Left forelimb (tissue), 1 donor: ENCODE measurements around the gene NCKAP1.

Experiments used
- DNase-seq: peaks from one replicate; pipeline ENCODE4 v3.0.0-alpha.2; 2018; ENCODE audit warnings: low spot score

The NCKAP1 gene

DNA sequence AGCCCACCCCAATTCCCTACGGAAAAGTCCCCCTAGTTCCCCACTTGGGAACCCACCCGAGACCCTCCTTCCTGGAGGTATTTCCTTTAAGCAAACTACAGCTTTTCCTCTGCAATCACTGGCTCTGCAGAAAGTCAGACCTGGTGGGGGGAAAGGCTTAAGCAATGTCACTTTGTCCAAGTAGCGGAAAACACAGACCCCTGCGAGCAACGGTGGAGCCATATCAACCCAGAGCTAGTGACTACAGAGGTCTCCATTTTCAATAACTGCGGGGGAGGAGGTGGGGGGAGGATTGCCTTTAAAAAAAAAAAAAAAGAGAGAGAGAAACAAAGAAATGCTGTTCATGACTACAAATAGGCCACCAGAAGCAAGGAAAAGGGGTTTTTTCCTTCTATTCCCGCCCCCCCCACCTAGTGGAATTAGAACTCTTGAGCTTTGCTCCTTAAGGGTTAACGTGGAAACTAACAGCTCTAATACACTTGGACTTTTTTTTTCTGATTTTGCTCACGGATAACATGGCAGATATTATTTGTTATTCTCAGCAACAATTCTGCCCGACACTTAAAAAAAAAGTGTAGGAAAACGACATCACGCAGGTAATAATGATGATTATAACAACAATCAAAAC is 170.7 kb downstream of the NCKAP1 start:
- DNase-seq = no peak

- peak; percentile 82 for DNase-seq
Observed at GRCh38 chr2:182866461-182867406, 171.5 kb downstream of the NCKAP1 start, which contains the start of gene FRZB. FRZB (minus strand) TSS chr2:182866637; CDS start chr2:182866552, 85 bp downstream.

DNA sequence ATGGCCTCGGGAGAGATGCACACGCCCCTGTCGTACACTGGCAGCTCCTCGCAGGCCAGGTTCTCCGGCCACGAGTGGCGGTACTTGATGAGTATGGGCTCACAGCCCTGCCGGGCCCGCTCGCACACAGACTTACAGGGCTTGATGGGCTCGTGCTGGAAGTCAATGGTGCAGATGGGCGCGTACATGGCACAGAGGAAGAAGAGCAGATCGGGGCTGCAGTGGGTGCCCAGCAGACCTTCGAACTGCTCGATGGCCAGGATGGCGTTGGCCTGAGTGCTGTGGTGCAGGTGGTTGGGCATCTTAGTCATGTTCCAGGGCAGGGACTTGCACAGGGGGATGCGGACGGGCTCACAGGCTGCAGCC is 172.2 kb downstream of the NCKAP1 start:
- no peak for DNase-seq

DNA sequence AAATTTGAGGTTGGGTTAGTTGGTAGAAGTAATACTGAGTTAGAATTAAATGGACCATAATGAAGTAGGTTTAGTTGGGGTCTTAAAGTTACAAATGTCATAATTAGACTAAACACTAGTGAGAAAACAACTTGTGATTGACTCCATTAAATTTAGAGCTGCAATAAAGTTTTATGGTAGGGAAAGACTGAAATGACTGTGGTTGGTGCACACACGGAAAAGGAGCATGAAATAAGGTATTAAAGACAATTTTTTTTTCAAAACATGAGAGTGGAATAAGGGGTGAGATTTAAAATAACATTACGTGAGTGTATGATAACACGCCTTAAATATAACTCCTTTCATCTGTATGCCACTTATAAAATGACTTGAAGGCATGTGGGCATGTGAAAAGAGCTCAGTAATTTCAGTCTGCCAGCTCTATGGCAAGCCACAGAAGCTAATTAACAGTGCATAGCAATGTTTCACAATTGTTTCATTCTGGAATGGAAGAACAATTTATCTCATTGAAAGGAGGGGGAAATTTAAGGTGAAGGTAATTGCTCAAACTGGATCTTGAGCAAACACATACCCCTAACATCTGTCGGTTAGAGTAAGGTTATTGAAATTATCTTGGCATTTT is 173.2 kb downstream of the NCKAP1 start:
- DNase-seq = no peak

- no peak for DNase-seq
Observed at GRCh38 chr2:182863642-182864041, 174.6 kb downstream of the NCKAP1 start.

GRCh38 chr2:182862091-182862490 is 176.2 kb downstream of the NCKAP1 start:
- DNase-seq = no peak

- no peak for DNase-seq
Observed at GRCh38 chr2:182860858-182861257, 177.4 kb downstream of the NCKAP1 start.
